Keratinocyte (primary cell): ENCODE results near the gene MLPH. TPM values are rescaled to one million over a fixed set of nuclear protein-coding genes. Genes with fewer than 3 reads are reported as not detected.

Source experiments
- DNase-seq: peaks from one replicate; pipeline ENCODE4 v3.0.0-alpha.2; 2011; ENCODE audit warnings: low read depth, missing footprints, low spot score
- FAIRE-seq: peaks from 2 replicates; lab custom pipeline; 2011; peaks lifted over from hg19 to GRCh38; lab: Jason Lieb, UNC
- H2AFZ ChIP-seq: 2 replicates; pipeline ENCODE4 v1.6.0; 2012; ENCODE audit warnings: low read length, control low read depth, inconsistent platforms; ENCODE audit not compliant: control insufficient read depth
- H3K27ac ChIP-seq: 2 replicates; pipeline ENCODE4 v1.5.1; 2011; ENCODE audit warnings: low read length; ENCODE audit not compliant: control insufficient read depth, insufficient read depth
- H3K27me3 ChIP-seq: 3 replicates; pipeline ENCODE4 v1.6.0; 2011; ENCODE audit warnings: low read length; ENCODE audit not compliant: control insufficient read depth, insufficient read depth; ENCODE audit errors: extremely low read depth
- H3K36me3 ChIP-seq, 2 experiments: 2 replicates in 1 of 2; 3 replicates in 1 of 2; pipeline ENCODE4 v1.5.1; 2011; ENCODE audit warnings: low read length in 2 of 2, mild to moderate bottlenecking in 1 of 2; ENCODE audit not compliant: control insufficient read depth in 2 of 2, insufficient read depth in 2 of 2; ENCODE audit errors: extremely low read depth in 1 of 2
- H3K4me1 ChIP-seq: 3 replicates; pipeline ENCODE4 v1.5.1; 2011; ENCODE audit warnings: low read length; ENCODE audit not compliant: control insufficient read depth, insufficient read depth; ENCODE audit errors: extremely low read depth
- H3K4me2 ChIP-seq: 3 replicates; pipeline ENCODE4 v1.6.0; 2011; ENCODE audit warnings: low read depth, low read length; ENCODE audit not compliant: control insufficient read depth, insufficient read depth; ENCODE audit errors: extremely low read depth
- H3K4me3 ChIP-seq, 3 experiments: fragments of 200-600 bp in 1 of 3; sonication (generic) in 1 of 3; 2 replicates in 2 of 3; 3 replicates in 1 of 3; pipeline ENCODE4 v1.5.1; 2011 to 2016; ENCODE audit warnings: low read length in 3 of 3, mild to moderate bottlenecking in 3 of 3, control low read depth in 2 of 3, inconsistent platforms in 1 of 3, low read depth in 1 of 3, mixed read lengths in 1 of 3, mixed run types in 1 of 3, moderate library complexity in 1 of 3; ENCODE audit not compliant: control insufficient read depth in 2 of 3, insufficient read depth in 2 of 3; ENCODE audit errors: extremely low read depth in 1 of 3
- H3K79me2 ChIP-seq: 2 replicates; pipeline ENCODE4 v1.6.0; 2012; ENCODE audit warnings: low read length; ENCODE audit not compliant: control insufficient read depth, insufficient read depth
- H3K9ac ChIP-seq: 3 replicates; pipeline ENCODE4 v1.6.0; 2011; ENCODE audit warnings: low read length; ENCODE audit not compliant: control insufficient read depth, insufficient read depth; ENCODE audit errors: extremely low read depth
- H3K9me1 ChIP-seq: 3 replicates; pipeline ENCODE4 v1.6.0; 2011; ENCODE audit warnings: low read length; ENCODE audit not compliant: control insufficient read depth, insufficient read depth; ENCODE audit errors: extremely low read depth
- H3K9me3 ChIP-seq: 2 replicates; pipeline ENCODE4 v1.5.1; 2012; ENCODE audit warnings: low read depth, low read length; ENCODE audit not compliant: control insufficient read depth
- H4K20me1 ChIP-seq: 3 replicates; pipeline ENCODE4 v1.6.0; 2011; ENCODE audit warnings: low read length; ENCODE audit not compliant: control insufficient read depth, insufficient read depth; ENCODE audit errors: extremely low read depth
- EZH2 ChIP-seq: IDR thresholded peaks from one replicate; pipeline ENCODE4 v1.6.1; 2012; ENCODE audit warnings: inconsistent platforms, mild to moderate bottlenecking, low read length, moderate library complexity
- dilution Hi-C: fragments of 300-500 bp; cut with MboI; formaldehyde crosslinking; loops from one replicate; pipeline ENCODE4 v1.7.0; 2020; ENCODE audit warnings: low sequenced_read_pairs; ENCODE audit not compliant: extremely low pct_ligation_motif_present
- polyA plus RNA-seq, 5 experiments: library from polyadenylated mRNA; depleted of rRNA in 3 of 5; stranded (reverse) in 3 of 5; stranded (forward) in 1 of 5; unstranded in 1 of 5; fragments of >200 nt; gene quantifications; 1 replicate in 1 of 5; 2 replicates in 3 of 5; 3 replicates in 1 of 5; pipeline versions ENCODE4 v1.2.1 to v1.2.3, GENCODE V29; 2011 to 2012; ENCODE audit warnings: missing spikeins in 2 of 5, low read depth in 1 of 5, low replicate concordance in 1 of 5
- TF ChIP-seq, protein P1 (sequence below), 3 experiments: IDR thresholded peaks in 1 of 3; conservative IDR thresholded peaks in 1 of 3; optimal IDR thresholded peaks in 1 of 3; 2 replicates in 2 of 3; 3 replicates in 1 of 3; pipeline versions ENCODE3 to v1.5.1; 2011; ENCODE audit warnings: low read length in 3 of 3, mild to moderate bottlenecking in 3 of 3, moderate library complexity in 2 of 3, control low read depth in 1 of 3, inconsistent platforms in 1 of 3; ENCODE audit not compliant: insufficient read depth in 2 of 3; ENCODE audit errors: extremely low read depth in 1 of 3

Gene MLPH
- polyA plus RNA-seq, 1 donor (not counting 4 experiments of a cell fraction or from before 2014, with no cell fraction given), result 0.67 TPM

DNA sequence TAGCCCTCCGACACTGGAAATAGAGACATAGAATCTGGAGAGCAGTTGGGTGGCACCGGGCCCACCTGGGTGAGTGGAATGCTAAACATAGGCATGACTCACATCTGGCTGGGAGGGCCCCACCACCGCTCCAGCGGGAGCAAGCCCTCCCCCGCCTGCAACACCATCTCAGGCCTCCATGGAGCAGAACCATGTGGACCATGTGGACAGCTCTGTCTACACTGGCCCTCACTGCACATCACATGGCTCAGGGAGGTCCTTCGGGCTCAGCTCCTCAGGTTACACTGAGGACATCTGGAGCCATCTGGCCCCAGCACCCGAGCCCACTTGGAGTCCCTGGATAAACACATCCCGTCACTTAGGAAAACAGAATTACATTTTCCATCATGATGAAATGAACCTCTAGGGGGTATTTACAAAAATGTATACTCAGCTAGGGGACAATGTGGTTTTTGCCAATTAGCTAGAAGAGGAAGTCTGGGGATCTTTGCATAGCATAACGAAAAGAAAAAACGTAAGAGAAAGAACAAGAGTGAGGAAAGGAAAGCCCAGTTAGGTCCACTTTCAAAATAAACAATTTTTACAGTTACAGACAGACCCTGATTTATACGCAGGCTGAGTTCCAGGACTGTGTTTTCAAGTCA, 30.7 kb upstream of the MLPH start:
- dilution Hi-C loops, result no loop called here

DNA sequence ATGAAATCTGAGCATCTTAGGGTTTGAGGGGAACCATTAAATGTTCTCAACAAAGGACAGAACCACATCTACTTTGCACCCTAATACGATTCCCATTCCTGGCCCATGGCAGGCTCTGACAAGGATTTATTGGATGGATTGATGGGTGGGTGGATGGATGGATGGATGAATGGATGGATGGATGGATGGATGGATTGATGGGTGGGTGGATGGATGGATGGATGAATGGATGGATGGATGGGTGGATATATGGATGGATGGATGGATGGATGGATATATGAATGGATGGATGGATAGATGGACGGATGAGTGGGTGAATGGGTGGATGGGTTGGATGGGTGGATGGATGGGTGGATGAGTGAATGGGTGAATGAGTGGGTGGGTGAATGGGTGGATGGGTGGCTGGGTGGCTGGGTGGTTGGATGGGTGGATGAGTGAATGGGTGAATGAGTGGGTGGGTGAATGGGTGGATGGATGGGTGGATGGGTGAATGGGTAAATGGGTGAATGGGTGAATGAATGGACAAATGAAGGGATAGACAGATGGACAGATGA, 29.6 kb upstream of the MLPH start:
- Histone ChIP-seq H3K4me3 (no peak overlapping the region), H3K79me2 (no peaks in the 10 kb centered on the region), H3K27me3 (peaks cover 4% of the 10 kb centered on the region), H3K9ac (no peak overlapping the region), H4K20me1 (no peaks in the 10 kb centered on the region), H3K36me3 (no peaks in the 10 kb centered on the region), H2AFZ (no peak overlapping the region), H3K9me1 (no peaks in the 10 kb centered on the region), H3K27ac (no peak overlapping the region), H3K4me2 (no peak overlapping the region), H3K4me1 (peaks cover 15% of the 10 kb centered on the region), H3K9me3 (no peaks in the 10 kb centered on the region)
- dilution Hi-C loops, result no loop called here
- FAIRE-seq, result no peak
- DNase-seq, result no peak
- no peak for TF ChIP-seq EZH2
- TF ChIP-seq, protein P1, sequence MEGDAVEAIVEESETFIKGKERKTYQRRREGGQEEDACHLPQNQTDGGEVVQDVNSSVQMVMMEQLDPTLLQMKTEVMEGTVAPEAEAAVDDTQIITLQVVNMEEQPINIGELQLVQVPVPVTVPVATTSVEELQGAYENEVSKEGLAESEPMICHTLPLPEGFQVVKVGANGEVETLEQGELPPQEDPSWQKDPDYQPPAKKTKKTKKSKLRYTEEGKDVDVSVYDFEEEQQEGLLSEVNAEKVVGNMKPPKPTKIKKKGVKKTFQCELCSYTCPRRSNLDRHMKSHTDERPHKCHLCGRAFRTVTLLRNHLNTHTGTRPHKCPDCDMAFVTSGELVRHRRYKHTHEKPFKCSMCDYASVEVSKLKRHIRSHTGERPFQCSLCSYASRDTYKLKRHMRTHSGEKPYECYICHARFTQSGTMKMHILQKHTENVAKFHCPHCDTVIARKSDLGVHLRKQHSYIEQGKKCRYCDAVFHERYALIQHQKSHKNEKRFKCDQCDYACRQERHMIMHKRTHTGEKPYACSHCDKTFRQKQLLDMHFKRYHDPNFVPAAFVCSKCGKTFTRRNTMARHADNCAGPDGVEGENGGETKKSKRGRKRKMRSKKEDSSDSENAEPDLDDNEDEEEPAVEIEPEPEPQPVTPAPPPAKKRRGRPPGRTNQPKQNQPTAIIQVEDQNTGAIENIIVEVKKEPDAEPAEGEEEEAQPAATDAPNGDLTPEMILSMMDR (optimal IDR thresholded peaks at IDR 0.05 in 1 of 3, IDR thresholded peaks at IDR 0.05 in 1 of 3, conservative IDR thresholded peaks at IDR 0.05 in 1 of 3; ENCODE audit: extremely low read depth in 1 of 3, insufficient read depth in 2 of 3, low read length in 3 of 3), result no peak

More for the DNA sequence above, 30.7 kb upstream of the MLPH start:
- no peak overlapping the region for H3K4me2 ChIP-seq
- no peaks in the 10 kb centered on the region for H3K9me3 ChIP-seq
- H3K27ac ChIP-seq, result no peak overlapping the region
- H3K79me2 ChIP-seq, result no peaks in the 10 kb centered on the region
- H3K9ac ChIP-seq, result no peak overlapping the region
- no peak overlapping the region for H2AFZ ChIP-seq
- H3K36me3 ChIP-seq, result no peaks in the 10 kb centered on the region
- peaks cover 15% of the 10 kb centered on the region for H3K4me1 ChIP-seq
- no peaks in the 10 kb centered on the region for H3K9me1 ChIP-seq
- no peak for FAIRE-seq
- DNase-seq, result no peak
- H3K27me3 ChIP-seq, result peaks cover 6% of the 10 kb centered on the region
- no peaks in the 10 kb centered on the region for H4K20me1 ChIP-seq
- no peak overlapping the region for H3K4me3 ChIP-seq
- no peak for TF ChIP-seq EZH2
- TF ChIP-seq, protein P1 (optimal IDR thresholded peaks at IDR 0.05 in 1 of 3, IDR thresholded peaks at IDR 0.05 in 1 of 3, conservative IDR thresholded peaks at IDR 0.05 in 1 of 3; ENCODE audit: extremely low read depth in 1 of 3, insufficient read depth in 2 of 3, low read length in 3 of 3), result no peak
